Measurements from ENCODE around the gene SUN3.
"Not testable (repeated sequence)": the region's sequence is repeated elsewhere in the genome, so short reads cannot be mapped to it uniquely, and the experiment has no call there.

Gene SUN3

DNA sequence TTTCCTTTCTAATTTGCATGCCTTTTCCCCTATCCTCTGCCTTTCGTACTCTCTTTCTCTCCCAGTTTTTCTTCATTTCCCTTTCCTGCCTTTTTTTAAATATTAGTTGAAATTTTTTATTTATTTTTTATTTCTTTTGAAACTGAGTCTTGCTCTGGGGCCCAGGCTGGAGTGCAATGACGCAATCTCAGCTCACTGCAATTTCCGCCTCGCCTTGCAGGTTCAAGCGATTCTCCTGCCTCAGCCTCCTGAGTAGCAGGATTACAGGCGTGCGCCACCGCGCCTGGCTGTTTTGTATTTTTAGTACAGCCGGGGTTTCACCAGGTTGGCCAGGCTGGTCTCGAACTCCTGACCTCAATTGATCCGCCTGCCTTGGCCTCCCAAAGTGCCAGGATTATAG, 29.5 kb downstream of the SUN3 start:
- no peak overlapping the region for H3K4me3 ChIP-seq (ENCODE audit: low read depth, low read length)
- no peak for TF ChIP-seq CTCF (IDR thresholded peaks at IDR 0.05; ENCODE audit: control insufficient read depth, extremely low read depth, insufficient read depth)
- DNase-seq (ENCODE audit: low read depth), result no peak

- H3K4me3 ChIP-seq (ENCODE audit: low read depth, low read length), result no peak overlapping the region
- TF ChIP-seq CTCF (IDR thresholded peaks at IDR 0.05; ENCODE audit: control insufficient read depth, extremely low read depth, insufficient read depth), result no peak
- DNase-seq (ENCODE audit: low read depth), result no peak
Measured at GRCh38 chr7:47992446-47992845, 36.5 kb downstream of the SUN3 start.

DNA sequence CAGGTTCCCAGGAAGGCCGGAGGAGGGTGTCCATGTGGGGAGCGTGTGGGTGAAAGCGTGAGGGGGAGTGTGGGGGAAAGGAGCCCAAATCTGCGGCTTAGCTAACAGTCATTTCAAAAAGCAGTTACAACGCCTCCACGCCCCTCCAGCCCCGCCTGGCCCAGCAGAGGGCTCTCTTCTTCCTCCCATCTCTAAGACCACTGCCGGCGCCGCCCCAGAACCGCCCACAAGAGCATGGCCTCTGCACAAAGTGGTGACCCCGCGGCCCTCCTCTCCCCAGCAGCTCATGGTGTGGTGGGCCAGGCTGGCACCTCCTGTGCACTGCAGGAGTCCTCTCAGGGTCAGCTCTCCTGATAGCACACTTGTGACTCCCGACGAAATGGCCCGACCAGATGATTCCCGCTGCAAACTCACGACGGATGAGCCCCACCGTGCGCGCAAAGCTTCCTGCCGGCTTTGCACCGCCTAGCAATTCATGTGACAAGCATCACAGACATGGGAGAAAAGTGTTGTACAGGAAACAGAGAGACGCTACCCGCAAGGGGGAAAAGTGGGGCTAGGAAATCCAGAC, 37.1 kb downstream of the SUN3 start:
- no peak for DNase-seq (ENCODE audit: low read depth)
- no peak overlapping the region for H3K4me3 ChIP-seq (ENCODE audit: low read depth, low read length)
- TF ChIP-seq CTCF (IDR thresholded peaks at IDR 0.05; ENCODE audit: control insufficient read depth, extremely low read depth, insufficient read depth), result peak; percentile 24; the same call in 1 of the 2 replicates

GRCh38 chr7:47991270-47991669, 37.6 kb downstream of the SUN3 start:
- H3K4me3 ChIP-seq (ENCODE audit: low read depth, low read length), result no peak overlapping the region
- DNase-seq (ENCODE audit: low read depth), result no peak

DNA sequence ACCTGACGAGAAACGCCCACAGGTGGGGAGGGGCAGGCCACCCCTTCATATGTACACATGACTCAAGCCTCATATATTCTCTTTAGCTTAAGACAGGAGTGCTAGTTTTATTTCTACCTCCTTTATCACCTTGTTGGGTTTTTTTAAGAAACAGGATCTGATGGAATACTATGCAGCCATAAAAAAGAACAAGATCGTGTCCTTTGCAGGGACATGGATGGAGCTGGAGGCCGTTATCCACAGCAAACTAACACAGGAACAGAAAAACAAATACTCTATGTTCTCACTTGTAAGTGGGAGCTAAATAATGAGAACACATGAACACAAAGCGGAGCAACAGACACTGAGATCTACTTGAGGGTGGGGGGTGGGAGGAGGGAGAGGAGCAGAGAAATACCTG, 38.3 kb downstream of the SUN3 start:
- H3K4me3 ChIP-seq (ENCODE audit: low read depth, low read length), result no peak overlapping the region
- TF ChIP-seq CTCF (IDR thresholded peaks at IDR 0.05; ENCODE audit: control insufficient read depth, extremely low read depth, insufficient read depth), result no peak
- DNase-seq (ENCODE audit: low read depth), result no peak

More at GRCh38 chr7:47991270-47991669, 37.6 kb downstream of the SUN3 start:
- no peak for TF ChIP-seq CTCF (IDR thresholded peaks at IDR 0.05; ENCODE audit: control insufficient read depth, extremely low read depth, insufficient read depth)

- not testable (repeated sequence) for DNase-seq (ENCODE audit: low read depth); H3K4me3 ChIP-seq (ENCODE audit: low read depth, low read length)
Measured at GRCh38 chr7:47989607-47990400, 39.1 kb downstream of the SUN3 start.

GRCh38 chr7:47988496-47989386, 40.2 kb downstream of the SUN3 start:
- TF ChIP-seq CTCF (IDR thresholded peaks at IDR 0.05; ENCODE audit: control insufficient read depth, extremely low read depth, insufficient read depth), result no peak
- no peak for DNase-seq (ENCODE audit: low read depth)
- no peak overlapping the region for H3K4me3 ChIP-seq (ENCODE audit: low read depth, low read length)
